ENCODE measurements around the gene EPSTI1.
A peak's percentile ranks its signal among the peaks of the same experiment; 100 is the strongest.

Gene EPSTI1

DNA sequence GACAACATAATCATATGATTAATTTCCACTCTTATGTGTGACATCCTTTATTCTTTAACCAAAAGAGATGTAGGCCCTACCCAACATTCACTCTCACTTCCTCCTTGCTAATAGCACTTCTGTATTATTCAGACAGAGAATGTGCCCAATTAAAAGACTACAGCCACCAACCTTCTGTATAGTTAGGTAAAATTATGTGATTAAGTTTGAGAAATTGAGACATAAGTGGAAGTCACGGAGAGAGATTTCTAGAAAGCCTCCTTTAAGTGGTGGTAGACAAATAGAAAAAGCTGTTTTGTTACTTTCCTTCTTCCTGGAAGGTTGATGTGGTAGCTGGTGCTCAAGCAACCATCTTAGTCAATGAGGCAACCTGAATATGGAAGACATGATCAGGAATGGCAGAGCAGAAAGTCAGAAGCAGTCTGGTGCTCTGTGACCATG is 14.8 kb downstream of the EPSTI1 start:
- DNase-seq (ENCODE audit: low spot score) = peak; percentile 34
- in situ Hi-C loops (cut with MboI; ENCODE audit: low sequenced_read_pairs, unreplicated experiment) = no loop called here
- TF ChIP-seq, protein P1, sequence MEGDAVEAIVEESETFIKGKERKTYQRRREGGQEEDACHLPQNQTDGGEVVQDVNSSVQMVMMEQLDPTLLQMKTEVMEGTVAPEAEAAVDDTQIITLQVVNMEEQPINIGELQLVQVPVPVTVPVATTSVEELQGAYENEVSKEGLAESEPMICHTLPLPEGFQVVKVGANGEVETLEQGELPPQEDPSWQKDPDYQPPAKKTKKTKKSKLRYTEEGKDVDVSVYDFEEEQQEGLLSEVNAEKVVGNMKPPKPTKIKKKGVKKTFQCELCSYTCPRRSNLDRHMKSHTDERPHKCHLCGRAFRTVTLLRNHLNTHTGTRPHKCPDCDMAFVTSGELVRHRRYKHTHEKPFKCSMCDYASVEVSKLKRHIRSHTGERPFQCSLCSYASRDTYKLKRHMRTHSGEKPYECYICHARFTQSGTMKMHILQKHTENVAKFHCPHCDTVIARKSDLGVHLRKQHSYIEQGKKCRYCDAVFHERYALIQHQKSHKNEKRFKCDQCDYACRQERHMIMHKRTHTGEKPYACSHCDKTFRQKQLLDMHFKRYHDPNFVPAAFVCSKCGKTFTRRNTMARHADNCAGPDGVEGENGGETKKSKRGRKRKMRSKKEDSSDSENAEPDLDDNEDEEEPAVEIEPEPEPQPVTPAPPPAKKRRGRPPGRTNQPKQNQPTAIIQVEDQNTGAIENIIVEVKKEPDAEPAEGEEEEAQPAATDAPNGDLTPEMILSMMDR (IDR thresholded peaks at IDR 0.05; ENCODE audit: borderline replicate concordance, control extremely low read depth, extremely low read depth, insufficient read depth, missing control alignments) = no peak

DNA sequence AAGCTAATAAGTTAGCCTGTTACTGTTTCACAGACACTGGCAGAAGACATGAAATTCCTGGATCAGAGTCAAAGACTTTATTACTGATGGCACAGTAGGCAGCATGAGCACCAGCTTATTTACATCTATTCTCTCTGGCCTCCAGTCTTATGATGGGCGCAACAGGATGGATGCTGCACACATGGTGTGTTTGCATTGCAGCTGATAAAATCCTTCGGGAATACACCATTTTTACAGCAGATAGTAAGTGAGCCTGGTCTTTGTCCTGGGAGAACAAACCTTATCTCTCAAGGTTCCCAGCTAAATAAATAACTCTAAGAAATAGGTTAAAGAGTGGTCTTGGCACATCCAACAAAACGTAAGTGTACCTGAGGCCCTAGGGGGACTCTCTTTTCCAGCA is 16.0 kb downstream of the EPSTI1 start:
- in situ Hi-C loops (cut with MboI; ENCODE audit: low sequenced_read_pairs, unreplicated experiment) = no loop called here
- DNase-seq (ENCODE audit: low spot score) = no peak

DNA sequence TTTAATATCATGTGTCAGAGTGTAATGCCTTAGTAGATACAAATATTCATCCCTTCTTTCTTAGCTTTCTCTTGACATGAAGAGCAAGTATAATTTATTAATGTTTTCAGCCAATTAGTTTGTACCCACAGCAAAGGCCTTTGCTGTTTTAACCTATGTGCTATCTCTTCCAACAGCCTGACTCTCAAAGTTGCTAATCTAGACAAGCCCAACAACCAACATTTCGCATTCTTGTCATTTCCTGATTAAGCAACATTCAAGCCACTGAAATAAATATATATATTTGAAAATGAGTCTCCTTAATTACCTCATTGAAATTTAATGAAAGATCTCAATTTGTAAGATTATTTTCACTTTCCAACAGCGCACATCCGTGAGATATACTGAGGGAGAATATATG is 18.5 kb downstream of the EPSTI1 start:
- no peak for DNase-seq (ENCODE audit: low spot score)
- in situ Hi-C loops (cut with MboI; ENCODE audit: low sequenced_read_pairs, unreplicated experiment) = loop anchor here (25.0 kb wide), 1 partner anchor 814 kb away; the partner anchor contains the start of gene ENOX1
- TF ChIP-seq, protein P1 (IDR thresholded peaks at IDR 0.05; ENCODE audit: borderline replicate concordance, control extremely low read depth, extremely low read depth, insufficient read depth, missing control alignments) = no peak

More for the DNA sequence above, 16.0 kb downstream of the EPSTI1 start:
- TF ChIP-seq, protein P1 (IDR thresholded peaks at IDR 0.05; ENCODE audit: borderline replicate concordance, control extremely low read depth, extremely low read depth, insufficient read depth, missing control alignments) = no peak

DNA sequence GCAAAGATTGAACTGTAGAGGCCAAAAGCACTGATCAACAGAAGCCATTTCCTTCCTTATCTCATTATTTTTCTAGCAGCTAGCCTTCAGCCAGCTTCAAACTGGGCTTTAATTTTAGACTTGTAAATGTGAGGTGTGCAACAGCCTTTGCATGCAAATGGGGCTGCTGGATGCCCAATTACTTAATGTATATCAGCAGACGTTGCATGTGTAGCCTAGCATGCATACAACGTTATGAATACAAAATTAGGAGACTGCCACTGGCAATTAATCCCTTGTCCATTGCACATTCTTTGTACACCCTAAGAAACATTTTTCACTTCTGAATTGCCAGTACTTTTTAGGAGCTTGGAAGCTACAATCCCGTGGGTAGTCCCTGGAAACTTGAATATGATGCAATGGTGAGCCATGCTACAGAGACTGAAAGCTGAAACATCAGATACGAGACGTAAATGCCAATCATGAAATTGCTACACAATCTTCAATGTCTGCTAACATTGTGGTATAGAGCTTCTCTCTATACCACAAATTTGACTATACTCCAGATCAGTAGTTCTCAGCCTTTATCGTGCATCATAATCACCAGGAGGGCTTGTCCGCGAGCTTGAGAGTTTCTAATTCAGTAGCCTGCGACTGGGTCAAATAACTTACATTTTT is 20.2 kb downstream of the EPSTI1 start:
- in situ Hi-C loops (cut with MboI; ENCODE audit: low sequenced_read_pairs, unreplicated experiment) = loop anchor here (25.0 kb wide), 1 partner anchor 815 kb away; the partner anchor contains the start of gene ENOX1
- TF ChIP-seq, protein P1 (IDR thresholded peaks at IDR 0.05; ENCODE audit: borderline replicate concordance, control extremely low read depth, extremely low read depth, insufficient read depth, missing control alignments) = no peak
- DNase-seq (ENCODE audit: low spot score) = no peak

DNA sequence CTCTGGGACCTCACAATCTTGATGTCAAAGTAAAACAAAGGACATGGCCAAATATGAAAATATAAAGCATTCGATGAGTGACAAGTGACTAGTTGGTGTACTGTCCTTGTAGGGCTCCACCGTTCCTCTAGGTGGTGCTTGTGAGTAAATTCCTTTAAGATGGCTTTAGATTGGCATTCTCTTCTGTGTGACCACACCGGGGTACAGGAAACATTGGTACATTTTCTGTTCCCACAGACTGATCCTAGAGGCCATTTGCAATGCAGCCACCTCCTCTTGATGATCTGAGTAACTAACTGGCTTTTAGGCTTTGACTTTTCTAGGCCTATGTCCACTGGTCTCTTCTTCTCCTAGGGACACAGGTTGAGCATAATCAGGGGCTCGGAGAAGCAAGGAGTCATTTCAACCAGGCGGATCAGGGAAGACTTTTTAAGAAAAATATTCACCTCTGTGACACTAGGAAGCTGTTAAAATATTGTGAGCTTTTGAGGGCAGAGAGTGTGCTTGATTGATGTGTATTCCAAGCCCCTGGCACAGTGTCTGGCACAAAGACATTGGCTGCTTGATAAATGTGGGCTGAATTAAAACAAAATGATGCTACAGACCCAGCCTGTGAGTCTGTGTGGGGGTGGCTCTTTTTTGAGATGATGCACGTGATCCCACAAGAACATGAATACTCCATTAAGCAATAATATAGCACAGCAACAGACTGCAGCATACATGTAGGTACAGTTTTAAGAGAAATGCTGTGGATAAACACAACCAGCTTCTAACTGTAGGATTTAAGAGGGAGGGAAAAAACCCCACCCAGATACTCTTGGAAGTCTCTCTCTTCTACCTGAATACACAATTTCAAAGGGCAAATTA is 21.0 kb downstream of the EPSTI1 start:
- DNase-seq (ENCODE audit: low spot score) = peak; percentile 64
- in situ Hi-C loops (cut with MboI; ENCODE audit: low sequenced_read_pairs, unreplicated experiment) = loop anchor here (25.0 kb wide), 1 partner anchor 816 kb away; the partner anchor contains the start of gene ENOX1

More for the DNA sequence above, 21.0 kb downstream of the EPSTI1 start:
- TF ChIP-seq, protein P1 (IDR thresholded peaks at IDR 0.05; ENCODE audit: borderline replicate concordance, control extremely low read depth, extremely low read depth, insufficient read depth, missing control alignments) = peak; percentile 69
